NCI-H510A treated with DMSO at 0.1 percent for 48 hours (cell line): ENCODE measurements around the gene TFB1M.
"Not testable (repeated sequence)": the region's sequence is repeated elsewhere in the genome, so short reads cannot be mapped to it uniquely, and the experiment has no call there.

Experiments used
- DNase-seq: peaks from one replicate; lab custom pipeline; 2025; lab: John Stamatoyannopoulos, UW

Gene TFB1M

GRCh38 chr6:155314092-155314772 is at the start of gene TFB1M:
TFB1M (minus strand) TSS chr6:155314484; CDS start chr6:155314428, 56 bp downstream.
- DNase-seq: no peak

GRCh38 chr6:155364021-155364420 is 49.7 kb upstream of the TFB1M start:
- not testable (repeated sequence) for DNase-seq

DNA sequence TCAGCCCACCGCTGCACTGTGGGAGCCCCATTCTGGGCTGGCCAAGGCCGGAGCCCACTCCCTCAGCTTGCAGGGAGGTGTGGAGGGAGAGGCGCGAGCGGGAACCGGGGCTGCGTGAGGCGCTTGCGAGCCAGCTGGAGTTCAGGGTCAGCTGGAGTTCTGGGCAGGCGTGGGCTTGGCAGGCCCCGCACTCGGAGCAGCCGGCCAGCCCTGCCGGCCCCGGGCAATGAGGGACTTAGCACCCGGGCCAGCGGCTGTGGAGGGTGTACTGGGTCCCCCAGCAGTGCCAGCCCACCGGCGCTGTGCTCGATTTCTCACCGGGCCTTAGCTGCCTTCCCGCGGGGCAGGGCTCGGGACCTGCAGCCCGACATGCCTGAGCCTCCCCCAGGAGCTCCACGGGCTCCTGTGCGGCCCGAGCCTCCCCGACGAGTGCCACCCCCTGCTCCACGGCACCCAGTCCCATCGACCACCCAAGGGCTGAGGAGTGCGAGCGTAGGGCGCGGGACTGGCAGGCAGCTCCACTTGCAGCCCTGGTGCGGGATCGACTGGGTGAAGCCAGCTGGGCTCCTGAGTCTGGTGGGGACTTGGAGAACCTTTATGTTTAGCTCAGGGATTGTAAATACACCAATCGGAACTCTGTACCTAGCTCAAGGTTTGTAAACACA is 48.8 kb upstream of the TFB1M start:
- not testable (repeated sequence) for DNase-seq

- no peak for DNase-seq
Observed at GRCh38 chr6:155354167-155354566, 39.9 kb upstream of the TFB1M start.

DNA sequence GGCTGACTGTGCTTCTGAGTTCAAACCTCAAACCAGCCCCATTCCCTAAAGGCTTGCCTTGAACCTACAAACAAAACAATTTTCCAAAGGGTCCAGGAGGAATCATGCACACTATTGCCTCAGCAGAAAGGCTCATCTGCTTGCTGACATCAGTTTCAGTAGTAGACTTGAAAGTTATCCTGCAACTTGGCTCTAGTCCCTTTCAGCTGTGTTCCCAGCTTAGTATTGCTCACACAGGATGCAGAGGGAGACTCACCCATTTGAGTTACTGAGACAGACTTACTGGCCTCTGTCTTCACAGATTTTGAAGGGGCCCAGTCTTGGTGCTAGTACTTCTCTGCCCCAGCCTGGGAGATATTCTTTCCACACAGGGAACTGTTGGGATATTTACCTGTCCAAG is 38.5 kb upstream of the TFB1M start:
- DNase-seq: no peak

DNA sequence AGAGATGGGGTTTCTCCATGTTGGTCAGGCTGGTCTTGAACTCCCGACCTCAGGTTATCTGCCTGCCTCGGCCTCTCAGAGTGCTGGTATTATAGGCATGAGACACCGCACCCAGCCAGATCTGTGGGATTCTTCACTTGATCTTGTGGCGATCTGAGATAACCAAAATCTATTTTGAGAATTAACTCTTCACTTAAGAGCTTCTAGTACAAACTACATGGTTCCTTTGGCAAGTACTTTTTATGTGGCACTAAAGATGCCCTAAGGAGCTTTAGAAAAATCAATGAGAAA is 37.8 kb upstream of the TFB1M start:
- DNase-seq: no peak

- no peak for DNase-seq
Observed at GRCh38 chr6:155351273-155352129, 37.2 kb upstream of the TFB1M start.

- DNase-seq: no peak
Observed at GRCh38 chr6:155349956-155350355, 35.7 kb upstream of the TFB1M start.

GRCh38 chr6:155349129-155349528 is 34.8 kb upstream of the TFB1M start:
- no peak for DNase-seq

- no peak for DNase-seq
Observed at GRCh38 chr6:155347800-155348199, 33.5 kb upstream of the TFB1M start.

DNA sequence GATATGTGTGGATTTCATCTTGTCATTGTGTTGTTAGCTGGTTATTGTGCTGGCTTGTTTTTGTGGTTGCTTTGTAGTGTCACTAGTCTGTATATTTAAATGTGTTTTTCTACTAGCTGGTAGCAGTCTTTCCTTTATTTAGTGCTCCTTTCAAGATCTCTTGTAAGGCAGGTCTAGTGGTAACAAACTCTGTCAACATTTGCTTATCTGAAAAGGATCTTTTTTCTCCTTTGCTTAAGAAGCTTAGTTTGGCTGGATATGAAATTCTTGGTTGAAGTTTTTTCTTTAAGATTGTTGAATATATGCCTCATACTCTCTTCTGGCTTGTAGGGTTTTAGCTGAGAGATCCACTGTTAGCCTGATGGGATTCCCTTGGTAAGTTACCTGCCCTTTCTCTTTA is 32.7 kb upstream of the TFB1M start:
- DNase-seq: no peak

GRCh38 chr6:155344341-155345006 is 30.2 kb upstream of the TFB1M start:
- no peak for DNase-seq

DNA sequence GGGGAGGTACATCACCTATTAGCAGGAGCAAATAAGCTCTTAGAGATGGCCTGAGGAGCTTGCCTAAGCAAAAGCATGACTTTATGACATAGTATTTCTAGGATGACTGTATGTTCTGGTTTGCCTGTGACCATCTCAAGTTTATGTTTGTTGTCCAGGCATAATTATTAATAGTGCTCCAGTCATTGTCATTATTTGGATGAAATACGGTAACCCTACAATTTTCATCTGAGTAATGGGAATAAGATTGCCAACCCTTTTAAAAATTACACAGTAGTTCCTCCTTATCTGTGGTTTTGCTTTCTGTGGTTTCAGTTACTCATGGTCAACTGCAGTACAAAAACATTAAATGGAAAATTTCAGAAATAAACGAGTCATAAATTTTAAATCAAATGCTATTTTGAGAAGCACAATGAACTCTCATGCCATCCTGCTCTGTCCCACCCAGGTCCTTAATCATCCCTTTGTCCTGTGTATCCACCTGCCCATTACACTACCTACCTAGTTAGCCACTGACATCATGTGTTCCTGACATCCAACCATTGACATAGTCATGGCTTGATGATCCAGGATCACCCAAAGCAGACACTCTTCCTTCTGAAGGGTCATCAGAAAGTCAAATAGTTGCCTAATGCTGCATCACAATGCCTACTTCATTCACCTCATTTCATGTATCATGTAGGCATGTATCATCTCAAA is 27.0 kb upstream of the TFB1M start:
- no peak for DNase-seq

GRCh38 chr6:155340464-155341129 is 26.3 kb upstream of the TFB1M start:
- no peak for DNase-seq

DNA sequence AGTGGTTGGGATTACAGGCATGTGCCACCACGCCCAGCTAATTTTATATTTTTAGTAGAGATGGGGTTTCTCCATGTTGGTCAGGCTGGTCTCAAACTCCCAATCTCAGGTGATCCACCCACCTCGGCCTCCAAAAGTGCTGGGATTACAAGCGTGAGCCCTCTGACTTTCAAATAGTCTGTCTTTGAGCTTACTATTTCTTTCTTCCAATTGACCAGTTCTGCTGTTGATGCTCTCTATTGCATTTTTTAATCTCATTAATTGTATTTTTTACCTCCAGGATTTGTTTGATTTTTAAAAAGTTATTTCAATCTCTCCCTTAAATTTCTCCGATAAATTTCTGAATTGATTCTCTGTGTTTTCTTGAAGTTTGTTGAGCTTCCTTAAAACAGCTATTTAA is 25.6 kb upstream of the TFB1M start:
- DNase-seq: not testable (repeated sequence)

GRCh38 chr6:155338237-155338636 is 24.0 kb upstream of the TFB1M start:
- DNase-seq: not testable (repeated sequence)

DNA sequence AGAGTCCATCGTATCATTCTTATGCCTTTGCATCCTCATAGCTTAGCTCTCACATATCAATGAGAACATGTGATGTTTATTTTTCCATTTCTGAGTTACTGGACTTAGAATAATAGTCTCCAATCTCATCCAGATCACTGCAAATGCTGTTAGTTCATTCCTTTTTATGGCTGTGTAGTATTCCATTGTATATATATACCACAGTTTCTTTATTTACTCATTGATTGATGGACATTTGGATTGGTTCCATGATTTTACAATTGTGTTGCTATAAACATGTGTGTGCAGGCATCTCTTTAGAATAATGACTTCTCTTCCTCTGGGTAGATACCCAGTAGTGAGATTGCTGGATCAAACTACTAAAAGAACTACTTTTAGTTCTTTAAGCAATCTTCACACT is 21.0 kb upstream of the TFB1M start:
- no peak for DNase-seq

- DNase-seq: not testable (repeated sequence)
Observed at GRCh38 chr6:155334073-155334472, 19.8 kb upstream of the TFB1M start.

DNA sequence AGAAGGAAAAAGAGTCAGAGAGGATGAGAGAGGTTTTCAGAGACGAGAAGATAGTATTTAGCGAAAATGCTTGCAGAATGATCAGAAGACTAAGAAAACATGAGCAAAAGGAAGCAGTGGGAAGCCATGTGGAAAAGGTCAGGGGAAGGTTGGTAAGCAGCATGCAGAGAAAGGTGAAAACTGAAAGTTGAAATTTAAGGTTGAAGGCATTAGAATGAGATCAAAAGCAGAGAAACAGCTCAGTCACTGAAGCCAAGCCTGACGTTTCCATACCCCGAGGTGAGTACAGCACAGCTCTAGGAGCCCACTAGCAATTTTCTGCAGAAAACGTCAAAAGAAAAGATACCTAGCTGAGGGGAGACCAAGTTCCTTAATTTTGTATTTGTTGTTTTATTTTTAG is 19.1 kb upstream of the TFB1M start:
- no peak for DNase-seq

DNA sequence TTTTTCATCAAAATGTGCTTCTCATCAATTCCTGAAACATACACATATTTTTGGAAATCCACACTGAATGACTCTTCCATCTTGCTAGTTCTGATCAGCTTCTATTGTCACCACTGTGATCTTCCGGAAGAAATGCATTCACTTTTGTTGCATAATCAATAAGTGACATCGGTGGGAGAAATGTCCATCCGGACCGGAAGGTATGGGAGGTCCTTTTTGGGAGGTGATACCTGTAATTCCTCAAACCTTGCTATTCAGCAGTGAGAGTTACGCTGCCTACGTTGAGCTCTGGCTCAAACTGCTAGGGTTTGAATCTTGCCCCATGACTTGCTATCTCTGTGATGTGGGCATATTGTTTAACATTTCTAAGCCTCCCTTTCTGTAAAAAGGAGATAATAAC is 16.6 kb upstream of the TFB1M start:
- no peak for DNase-seq

DNA sequence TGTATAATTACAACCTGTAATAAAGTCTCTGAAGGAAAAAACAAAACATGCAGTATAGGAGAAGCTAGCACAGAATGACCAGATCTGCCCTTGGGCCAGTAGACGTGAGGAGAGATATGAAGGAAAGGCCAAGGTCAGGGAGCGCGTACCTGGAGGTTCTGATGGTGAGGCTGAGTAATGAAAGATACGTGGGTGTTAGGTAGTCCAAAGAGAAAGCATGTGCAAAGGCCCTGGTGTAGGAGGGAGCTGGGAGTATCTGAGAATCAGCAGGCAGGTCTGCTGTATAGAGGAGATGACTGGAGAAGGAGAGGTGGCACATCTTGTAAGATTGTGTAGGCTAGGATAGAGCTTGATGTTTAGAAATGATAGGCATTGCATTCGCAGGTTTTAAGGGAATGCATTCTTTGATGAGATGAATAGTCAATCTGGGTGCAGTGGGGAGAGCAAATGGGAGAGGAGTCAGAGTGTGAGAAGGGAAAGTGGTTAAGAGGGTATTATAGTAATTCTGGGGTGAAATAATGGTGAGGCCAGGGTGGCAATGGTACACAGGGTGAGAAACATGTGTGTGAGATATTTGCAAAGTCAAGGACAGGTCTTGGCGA is 15.9 kb upstream of the TFB1M start:
- no peak for DNase-seq
